Endothelial cell of umbilical vein (primary cell): ENCODE results near the gene CLSTN2. TPM values are rescaled to one million over a fixed set of nuclear protein-coding genes. Genes with fewer than 3 reads are reported as not detected.

Experiments used
- BruUV-seq: library from RNA; stranded (reverse); fragments of 400-500 nt; replicated peaks from 2 replicates; lab custom pipeline; 2021; lab: Mats Ljungman, UMichigan
- CTCF ChIA-PET: fragments of 300-600, 350-600 bp; sonication (Branson Sonifier 250); formaldehyde crosslinking; loops from one replicate; lab custom pipeline; 2021; ENCODE audit warnings: antibody characterized with exemption, inconsistent platforms; lab: Charles Lee
- POLR2A ChIA-PET: fragments of 300-600, 350-600 bp; sonication (Branson Sonifier 250); formaldehyde crosslinking; loops from one replicate; lab custom pipeline; 2021; ENCODE audit warnings: antibody characterized with exemption, inconsistent platforms; lab: Charles Lee
- DNase-seq: peaks from one replicate; pipeline ENCODE4 v3.0.0-alpha.2; 2011; ENCODE audit warnings: low read depth, low spot score
- FAIRE-seq: peaks from 2 replicates; lab custom pipeline; 2011; peaks lifted over from hg19 to GRCh38; lab: Jason Lieb, UNC
- H2AFZ ChIP-seq: 2 replicates; pipeline ENCODE4 v1.6.0; 2012; ENCODE audit warnings: low read depth, low read length, control low read depth, inconsistent platforms
- H3K27ac ChIP-seq: 2 replicates; pipeline ENCODE4 v1.5.1; 2011; ENCODE audit warnings: low read depth, mild to moderate bottlenecking, control low read depth, low read length, moderate library complexity; ENCODE audit not compliant: insufficient read depth
- H3K27me3 ChIP-seq, 2 experiments: 2 replicates each; pipeline versions ENCODE4 v1.6.0 to v1.6.1; 2011; ENCODE audit warnings: low read length in 2 of 2, mixed read lengths in 1 of 2; ENCODE audit not compliant: control insufficient read depth in 2 of 2, insufficient read depth in 2 of 2
- H3K36me3 ChIP-seq, 2 experiments: 2 replicates in 1 of 2; 3 replicates in 1 of 2; pipeline ENCODE4 v1.5.1; 2011; ENCODE audit warnings: low read length in 2 of 2, mild to moderate bottlenecking in 1 of 2, moderate library complexity in 1 of 2; ENCODE audit not compliant: control insufficient read depth in 2 of 2, insufficient read depth in 2 of 2; ENCODE audit errors: extremely low read depth in 1 of 2
- H3K4me1 ChIP-seq: 3 replicates; pipeline ENCODE4 v1.5.1; 2011; ENCODE audit warnings: mild to moderate bottlenecking, low read length; ENCODE audit not compliant: control insufficient read depth, insufficient read depth; ENCODE audit errors: extremely low read depth
- H3K4me2 ChIP-seq: 2 replicates; pipeline ENCODE4 v1.6.1; 2011; ENCODE audit warnings: low read length, control low read depth, mixed read lengths; ENCODE audit not compliant: insufficient read depth
- H3K4me3 ChIP-seq, 3 experiments: fragments of 200-600 bp in 1 of 3; sonication (generic), shearing (Covaris generic) in 1 of 3; replicated peaks in 1 of 3; 2 replicates each; pipeline ENCODE4 v1.5.1; 2011 to 2016; ENCODE audit warnings: control low read depth in 3 of 3, low read length in 3 of 3, mild to moderate bottlenecking in 2 of 3, inconsistent platforms in 1 of 3, low read depth in 1 of 3, moderate library complexity in 1 of 3; ENCODE audit not compliant: insufficient read depth in 1 of 3
- H3K79me2 ChIP-seq: 2 replicates; pipeline ENCODE4 v1.6.0; 2012; ENCODE audit warnings: low read length, inconsistent platforms; ENCODE audit not compliant: control insufficient read depth, insufficient read depth
- H3K9ac ChIP-seq: replicated peaks from 2 replicates; pipeline ENCODE3; 2011; ENCODE audit warnings: low read length, control low read depth; ENCODE audit not compliant: insufficient read depth; ENCODE audit errors: extremely low read depth
- H3K9me1 ChIP-seq: replicated peaks from 3 replicates; pipeline ENCODE4 v1.6.0; 2011; ENCODE audit warnings: mild to moderate bottlenecking, low read length; ENCODE audit not compliant: control insufficient read depth, insufficient read depth; ENCODE audit errors: extremely low read depth
- H3K9me3 ChIP-seq: replicated peaks from 2 replicates; pipeline ENCODE4 v1.5.1; 2012; ENCODE audit warnings: low read length, inconsistent platforms; ENCODE audit not compliant: control insufficient read depth, insufficient read depth
- H4K20me1 ChIP-seq: replicated peaks from 2 replicates; pipeline ENCODE3; 2011; ENCODE audit warnings: mild to moderate bottlenecking, low read length; ENCODE audit not compliant: control insufficient read depth, insufficient read depth; ENCODE audit errors: extremely low read depth
- EZH2 ChIP-seq: IDR thresholded peaks from 2 replicates; pipeline ENCODE4 v1.6.1; 2012; ENCODE audit warnings: borderline replicate concordance, low read depth, mild to moderate bottlenecking, moderate library complexity, low read length, inconsistent platforms; ENCODE audit not compliant: severe bottlenecking
- FOS ChIP-seq: IDR thresholded peaks from 2 replicates; pipeline ENCODE4 v1.6.1; 2011; ENCODE audit warnings: mild to moderate bottlenecking, low read length, moderate library complexity, borderline replicate concordance; ENCODE audit not compliant: insufficient read depth
- GATA2 ChIP-seq: IDR thresholded peaks from 2 replicates; pipeline ENCODE4 v1.7.0; 2011; ENCODE audit warnings: low read depth, mild to moderate bottlenecking, moderate library complexity, mixed read lengths, low read length; ENCODE audit not compliant: insufficient read length, insufficient read depth
- JUN ChIP-seq: IDR thresholded peaks from 2 replicates; pipeline ENCODE4 v1.6.1; 2011; ENCODE audit warnings: borderline replicate concordance, low read depth; ENCODE audit not compliant: insufficient read length, insufficient read depth
- MYC ChIP-seq: IDR thresholded peaks from one replicate; pipeline ENCODE4 v1.6.1; 2011; ENCODE audit warnings: mild to moderate bottlenecking, low read depth, low read length
- POLR2A ChIP-seq: IDR thresholded peaks from 2 replicates; pipeline ENCODE4 v1.6.1; 2012; ENCODE audit warnings: low read depth, mild to moderate bottlenecking, control low read depth, low read length
- POLR2AphosphoS5 ChIP-seq: IDR thresholded peaks from 2 replicates; pipeline ENCODE4 v1.6.1; 2012; ENCODE audit warnings: low read depth, mild to moderate bottlenecking, control low read depth, low read length, moderate library complexity; ENCODE audit not compliant: insufficient read depth
- dilution Hi-C: fragments of 300-500 bp; cut with MboI; formaldehyde crosslinking; loops from one replicate; pipeline ENCODE4 v1.15.0; 2019; ENCODE audit warnings: low sequenced_read_pairs; ENCODE audit not compliant: extremely low pct_ligation_motif_present
- intact Hi-C: fragments of 100-400 bp; cut with micrococcal nuclease; formaldehyde crosslinking; loops from one replicate; pipeline ENCODE4 v1.10.0; 2022
- polyA plus RNA-seq, 4 experiments: library from polyadenylated mRNA; depleted of rRNA in 3 of 4; stranded (reverse) in 3 of 4; unstranded in 1 of 4; fragments of >200 nt; gene quantifications; 2 replicates each; pipeline versions ENCODE4 v1.2.1 to v1.2.3, GENCODE V29; 2011 to 2012; ENCODE audit warnings: missing spikeins in 1 of 4
- total RNA-seq: library from RNA; stranded (reverse); gene quantifications from 2 replicates; pipeline ENCODE4 v1.2.3, GENCODE V29; 2021
- TF ChIP-seq, protein P1 (sequence below), 2 donors: IDR thresholded peaks; 1 replicate in 1 of 2; 2 replicates in 1 of 2; pipeline ENCODE4 v1.5.1; 2011; ENCODE audit warnings: low read length in 2 of 2, mild to moderate bottlenecking in 2 of 2, moderate library complexity in 2 of 2, control low read depth in 1 of 2, inconsistent platforms in 1 of 2, low read depth in 1 of 2; ENCODE audit not compliant: insufficient read depth in 1 of 2; ENCODE audit errors: extremely low read depth in 1 of 2

CLSTN2 gene
- total and polyA plus RNA-seq, 2 donors (not counting 3 experiments of a cell fraction or from before 2014, with no cell fraction given): 0.26 to 0.38 TPM

DNA sequence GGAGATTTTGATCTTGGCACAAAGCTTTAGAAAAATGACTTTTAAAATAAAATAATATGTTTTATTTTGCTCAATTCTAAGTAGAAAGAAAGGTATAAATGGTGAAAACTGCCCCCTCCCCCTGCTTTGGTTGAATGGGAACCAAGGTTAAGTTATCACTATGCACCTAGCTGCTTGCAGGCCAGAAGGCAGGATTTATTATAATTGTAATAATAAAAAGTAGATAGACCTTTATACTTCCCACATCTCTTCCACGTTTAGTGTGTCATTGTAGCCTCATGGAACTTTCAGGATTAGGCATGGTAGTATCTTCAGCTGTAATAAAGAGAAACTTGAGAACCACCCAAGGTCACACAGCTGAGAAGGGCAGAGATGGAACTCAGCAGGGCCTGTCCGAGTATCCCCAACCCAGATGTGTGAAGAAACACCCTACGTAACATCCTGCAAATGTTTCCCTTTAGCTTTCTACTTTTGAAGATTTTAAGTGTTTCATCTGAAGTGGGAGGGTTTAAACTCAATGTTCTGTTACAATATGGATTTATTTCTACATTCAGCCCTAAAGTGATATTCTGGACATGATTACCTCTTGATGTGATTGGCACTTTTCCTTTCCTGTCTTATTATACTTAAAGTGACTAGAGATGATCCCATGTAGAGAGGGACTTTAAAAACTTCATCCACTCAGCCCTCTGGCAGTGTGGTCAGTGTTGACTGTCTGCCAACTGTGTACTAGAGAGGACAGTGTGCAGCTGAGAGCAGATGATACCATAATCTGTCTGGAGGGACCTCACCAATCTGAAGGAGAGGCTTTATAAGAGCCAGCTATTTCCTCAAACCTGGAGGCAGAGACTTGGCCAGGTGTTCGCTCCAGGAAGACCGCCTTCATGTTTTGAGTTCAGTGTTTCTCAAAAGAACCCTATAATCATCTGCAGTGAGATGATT lies 460.4 kb downstream of the CLSTN2 start:
- TF ChIP-seq POLR2A: no peak
- TF ChIP-seq EZH2: no peak
- TF ChIP-seq POLR2AphosphoS5: no peak
- TF ChIP-seq GATA2: no peak
- dilution Hi-C loops: no loop called here

DNA sequence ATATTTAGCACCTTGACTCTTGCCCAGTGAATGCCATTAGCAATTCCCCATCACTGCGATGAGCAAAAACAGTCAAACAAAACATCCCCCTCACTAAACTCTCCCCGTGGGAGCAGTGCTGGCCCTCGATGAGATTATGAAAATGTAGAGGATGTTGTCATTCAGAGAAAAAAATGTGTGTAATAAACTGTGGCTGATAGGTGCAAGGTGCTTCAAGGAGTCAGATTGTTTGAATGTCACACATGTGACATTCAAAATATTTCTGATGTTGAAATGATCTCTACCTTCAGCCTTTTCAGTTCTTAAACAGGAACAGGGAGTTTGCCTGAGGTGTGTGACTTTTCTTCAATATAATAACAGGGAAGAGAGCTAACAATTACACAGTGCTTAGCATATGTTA lies 461.1 kb downstream of the CLSTN2 start:
- ChIA-PET CTCF (no interaction called here), POLR2A (no interaction called here)
- DNase-seq (no peak), FAIRE-seq (no peak)
- intact Hi-C loops (no loop called here), dilution Hi-C loops (no loop called here)
- no peaks in the 10 kb centered on the region for H3K9me1 ChIP-seq
- no peak overlapping the region for H3K4me2 ChIP-seq
- no peaks in the 10 kb centered on the region for H3K79me2 ChIP-seq
- no TSS peak for BruUV-seq
- TF ChIP-seq FOS (no peak), EZH2 (no peak), POLR2AphosphoS5 (no peak), MYC (no peak), JUN (no peak)
- TF ChIP-seq, protein P1, sequence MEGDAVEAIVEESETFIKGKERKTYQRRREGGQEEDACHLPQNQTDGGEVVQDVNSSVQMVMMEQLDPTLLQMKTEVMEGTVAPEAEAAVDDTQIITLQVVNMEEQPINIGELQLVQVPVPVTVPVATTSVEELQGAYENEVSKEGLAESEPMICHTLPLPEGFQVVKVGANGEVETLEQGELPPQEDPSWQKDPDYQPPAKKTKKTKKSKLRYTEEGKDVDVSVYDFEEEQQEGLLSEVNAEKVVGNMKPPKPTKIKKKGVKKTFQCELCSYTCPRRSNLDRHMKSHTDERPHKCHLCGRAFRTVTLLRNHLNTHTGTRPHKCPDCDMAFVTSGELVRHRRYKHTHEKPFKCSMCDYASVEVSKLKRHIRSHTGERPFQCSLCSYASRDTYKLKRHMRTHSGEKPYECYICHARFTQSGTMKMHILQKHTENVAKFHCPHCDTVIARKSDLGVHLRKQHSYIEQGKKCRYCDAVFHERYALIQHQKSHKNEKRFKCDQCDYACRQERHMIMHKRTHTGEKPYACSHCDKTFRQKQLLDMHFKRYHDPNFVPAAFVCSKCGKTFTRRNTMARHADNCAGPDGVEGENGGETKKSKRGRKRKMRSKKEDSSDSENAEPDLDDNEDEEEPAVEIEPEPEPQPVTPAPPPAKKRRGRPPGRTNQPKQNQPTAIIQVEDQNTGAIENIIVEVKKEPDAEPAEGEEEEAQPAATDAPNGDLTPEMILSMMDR (IDR thresholded peaks at IDR 0.05; ENCODE audit: extremely low read depth in 1 of 2, insufficient read depth in 1 of 2, low read depth in 1 of 2, low read length in 2 of 2): no peak
- H3K9ac ChIP-seq: no peak overlapping the region
- no peaks in the 10 kb centered on the region for H3K4me1 ChIP-seq
- no peaks in the 10 kb centered on the region for H4K20me1 ChIP-seq
- no peak overlapping the region for H2AFZ ChIP-seq
- no peak overlapping the region for H3K4me3 ChIP-seq
- H3K27me3 ChIP-seq: no peaks in the 10 kb centered on the region
- H3K36me3 ChIP-seq: no peaks in the 10 kb centered on the region
- no peak overlapping the region for H3K27ac ChIP-seq
- no peaks in the 10 kb centered on the region for H3K9me3 ChIP-seq

More for the DNA sequence above, 460.4 kb downstream of the CLSTN2 start:
- H3K79me2 ChIP-seq: no peaks in the 10 kb centered on the region
- no peak for FAIRE-seq
- intact Hi-C loops: no loop called here
- H3K4me1 ChIP-seq: no peaks in the 10 kb centered on the region
- no TSS peak for BruUV-seq
- H3K36me3 ChIP-seq: no peaks in the 10 kb centered on the region
- H3K9me3 ChIP-seq: no peaks in the 10 kb centered on the region
- POLR2A ChIA-PET: no interaction called here
- H3K4me2 ChIP-seq: no peak overlapping the region
- no peaks in the 10 kb centered on the region for H3K9me1 ChIP-seq
- H3K9ac ChIP-seq: no peak overlapping the region
- H3K27me3 ChIP-seq: no peaks in the 10 kb centered on the region
- no peak overlapping the region for H3K4me3 ChIP-seq
- DNase-seq: no peak
- CTCF ChIA-PET: no interaction called here
- no peak overlapping the region for H3K27ac ChIP-seq
- no peaks in the 10 kb centered on the region for H4K20me1 ChIP-seq
- H2AFZ ChIP-seq: no peak overlapping the region
